ENCODE data around the gene RFT1.

DNA sequence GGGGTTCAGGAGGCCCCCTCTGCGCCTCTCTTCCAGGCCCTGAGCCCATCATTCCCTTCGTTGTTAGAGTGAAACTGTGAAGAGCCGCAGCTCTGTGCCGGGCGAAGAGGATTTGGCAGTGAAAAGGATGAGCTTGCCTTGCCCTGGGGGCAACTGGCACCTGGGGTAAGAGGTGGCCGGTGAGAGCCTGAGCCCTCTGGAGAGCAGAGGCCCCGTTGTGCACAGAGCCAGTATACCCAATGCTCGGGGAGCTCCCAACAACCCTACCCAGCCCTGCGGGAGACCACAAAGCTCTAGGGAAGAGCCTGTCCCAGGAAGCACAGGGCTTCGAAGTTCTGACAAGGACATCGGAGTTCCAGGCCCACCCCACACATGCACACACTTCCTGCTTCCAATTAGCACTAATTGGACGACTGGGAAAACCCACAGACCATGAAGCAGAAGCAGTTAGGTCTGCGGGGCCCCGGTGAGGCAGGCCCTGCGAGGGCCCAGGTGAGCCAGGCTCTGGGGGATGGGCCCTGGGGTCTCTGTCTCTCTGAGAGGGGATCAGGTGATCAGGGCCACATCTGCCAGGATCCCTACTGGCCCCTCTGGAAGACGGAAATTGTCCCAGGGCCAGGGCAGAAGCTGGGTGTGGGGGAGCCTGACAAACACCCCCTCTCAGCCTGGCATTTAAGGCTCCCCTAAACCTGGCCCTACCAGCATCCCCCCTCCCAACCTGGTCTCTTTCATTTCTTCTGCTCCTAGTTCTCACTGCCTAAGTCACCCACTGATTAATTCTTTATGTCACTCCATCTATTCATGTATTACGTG is 56.5 kb downstream of the RFT1 start:
- TF ChIP-seq, protein P1, sequence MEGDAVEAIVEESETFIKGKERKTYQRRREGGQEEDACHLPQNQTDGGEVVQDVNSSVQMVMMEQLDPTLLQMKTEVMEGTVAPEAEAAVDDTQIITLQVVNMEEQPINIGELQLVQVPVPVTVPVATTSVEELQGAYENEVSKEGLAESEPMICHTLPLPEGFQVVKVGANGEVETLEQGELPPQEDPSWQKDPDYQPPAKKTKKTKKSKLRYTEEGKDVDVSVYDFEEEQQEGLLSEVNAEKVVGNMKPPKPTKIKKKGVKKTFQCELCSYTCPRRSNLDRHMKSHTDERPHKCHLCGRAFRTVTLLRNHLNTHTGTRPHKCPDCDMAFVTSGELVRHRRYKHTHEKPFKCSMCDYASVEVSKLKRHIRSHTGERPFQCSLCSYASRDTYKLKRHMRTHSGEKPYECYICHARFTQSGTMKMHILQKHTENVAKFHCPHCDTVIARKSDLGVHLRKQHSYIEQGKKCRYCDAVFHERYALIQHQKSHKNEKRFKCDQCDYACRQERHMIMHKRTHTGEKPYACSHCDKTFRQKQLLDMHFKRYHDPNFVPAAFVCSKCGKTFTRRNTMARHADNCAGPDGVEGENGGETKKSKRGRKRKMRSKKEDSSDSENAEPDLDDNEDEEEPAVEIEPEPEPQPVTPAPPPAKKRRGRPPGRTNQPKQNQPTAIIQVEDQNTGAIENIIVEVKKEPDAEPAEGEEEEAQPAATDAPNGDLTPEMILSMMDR (IDR thresholded peaks at IDR 0.05; ENCODE audit: low read depth, low read length) = no peak
- no peak for TF ChIP-seq POLR2A (IDR thresholded peaks at IDR 0.05; ENCODE audit: extremely low read depth, insufficient read length)
